Adipose tissue (tissue), 3 donors: ENCODE measurements around the gene WDR62. TPM values are rescaled to one million over a fixed set of nuclear protein-coding genes. Genes with fewer than 3 reads are reported as not detected.

Experiments used
- H3K27ac ChIP-seq: one replicate; pipeline ENCODE4 v1.5.1; 2013; ENCODE audit warnings: low read depth, low read length
- WGBS, 3 donors: extraction: QIAGEN DNeasy Blood & Tissue Kit; methylation state at CpG; one replicate each; pipeline ENCODE4 v1.1.7; 2013; 5-methylcytosine and 5-hydroxymethylcytosine counted together
- polyA plus RNA-seq, 3 donors: library from polyadenylated mRNA; stranded (reverse); fragments of 200-250 nt; gene quantifications; one replicate each; pipeline ENCODE4 v1.2.3, GENCODE V29; 2013
- donor health status: healthy with polysubstance abuse.
- donor health status: Bipolar disorder and iron deficiency.
- donor health status: healthy.

The WDR62 gene
- polyA plus RNA-seq = under 1 TPM; 0.20 to 0.79 (median 0.25) TPM

- 1% methylated on average over 69 to 76 of the region's 76 CpGs for WGBS, 3 donors
- H3K27ac ChIP-seq = peak within 1 kb of the TSS; percentile 91
Measured at GRCh38 chr19:36054733-36055686, at the start of gene WDR62. Gene WDR62 (plus strand): TSS chr19:36054897. CDS start chr19:36054972, 75 bp downstream.

- H3K27ac ChIP-seq = no peak overlapping the region
- WGBS, 3 donors = 60 to 88% (median 86%) methylated on average over 3 to 5 of the region's 5 CpGs
Measured at GRCh38 chr19:36006955-36007354, 47.7 kb upstream of the WDR62 start.

GRCh38 chr19:36008336-36008978 is 46.2 kb upstream of the WDR62 start, which contains the start of gene SYNE4:
Gene SYNE4 (minus strand): TSS chr19:36008813. CDS start chr19:36008681, 132 bp downstream.
- H3K27ac ChIP-seq = no peak within 1 kb of the TSS
- 25 to 67% (median 60%) methylated on average over 19 of the region's 19 CpGs for WGBS, 3 donors

- 1% methylated on average over 48 to 50 of the region's 50 CpGs for WGBS, 3 donors
- H3K27ac ChIP-seq = no peak overlapping the region
Measured at GRCh38 chr19:36009220-36009619, 45.5 kb upstream of the WDR62 start.

GRCh38 chr19:36009633-36010379 is 44.9 kb upstream of the WDR62 start:
- 50 to 58% (median 57%) methylated on average over 15 of the region's 15 CpGs for WGBS, 3 donors
- no peak overlapping the region for H3K27ac ChIP-seq

- WGBS, 3 donors = 94 to 98% (median 95%) methylated on average over 8 to 11 of the region's 11 CpGs
- no peak overlapping the region for H3K27ac ChIP-seq
Measured at GRCh38 chr19:36010402-36010801, 44.3 kb upstream of the WDR62 start.

- WGBS, 3 donors = 31 to 33% (median 32%) methylated on average over 15 of the region's 15 CpGs
Measured at GRCh38 chr19:36013280-36014011, 41.3 kb upstream of the WDR62 start.

GRCh38 chr19:36014012-36014924 is 40.4 kb upstream of the WDR62 start, which contains the start of gene ALKBH6:
Gene ALKBH6 (minus strand): TSS chr19:36014213. CDS start chr19:36013397, 816 bp downstream.
- no peak within 1 kb of the TSS for H3K27ac ChIP-seq
- WGBS, 3 donors = 2 to 3% (median 2%) methylated on average over 42 of the region's 42 CpGs

More at GRCh38 chr19:36013280-36014011, 41.3 kb upstream of the WDR62 start:
- no peak overlapping the region for H3K27ac ChIP-seq

GRCh38 chr19:36019061-36019670 is 35.5 kb upstream of the WDR62 start:
- 91 to 92% (median 91%) methylated on average over 22 of the region's 22 CpGs for whole genome bisulfite sequencing, 3 donors
- H3K27ac ChIP-seq = no peak overlapping the region

GRCh38 chr19:36023432-36023831 is 31.3 kb upstream of the WDR62 start:
- 92 to 94% (median 93%) methylated on average over 5 of the region's 5 CpGs for WGBS, 3 donors

GRCh38 chr19:36025541-36025940 is 29.2 kb upstream of the WDR62 start:
- WGBS, 3 donors = 88% methylated on average over 1 of the region's 1 CpG
- H3K27ac ChIP-seq = no peak overlapping the region

More at GRCh38 chr19:36023432-36023831, 31.3 kb upstream of the WDR62 start:
- H3K27ac ChIP-seq = no peak overlapping the region

- 92 to 94% (median 94%) methylated on average over 46 to 49 of the region's 49 CpGs for WGBS, 3 donors
- H3K27ac ChIP-seq = no peak overlapping the region
Measured at GRCh38 chr19:36026091-36026876, 28.4 kb upstream of the WDR62 start.

- no peak overlapping the region for H3K27ac ChIP-seq
- WGBS, 3 donors = 92 to 98% (median 96%) methylated on average over 6 of the region's 6 CpGs
Measured at GRCh38 chr19:36027696-36028095, 27.0 kb upstream of the WDR62 start.

GRCh38 chr19:36028313-36029041 is 26.2 kb upstream of the WDR62 start:
- no peak overlapping the region for H3K27ac ChIP-seq
- WGBS, 3 donors = 78 to 83% (median 82%) methylated on average over 10 of the region's 10 CpGs
